Activated CD8-positive, alpha-beta memory T cell treated with anti-CD3 and anti-CD28 coated beads, Interleukin-2, amount 50 U/mL, for 1 hour (primary cell): ENCODE data around the gene SNCG.
"Not testable (repeated sequence)": the region's sequence is repeated elsewhere in the genome, so short reads cannot be mapped to it uniquely, and the experiment has no call there.

ENCODE experiments used
- DNase-seq: peaks from one replicate; pipeline ENCODE4 v3.0.0-alpha.2; 2020; ENCODE audit errors: extremely low read depth

Gene SNCG

DNA sequence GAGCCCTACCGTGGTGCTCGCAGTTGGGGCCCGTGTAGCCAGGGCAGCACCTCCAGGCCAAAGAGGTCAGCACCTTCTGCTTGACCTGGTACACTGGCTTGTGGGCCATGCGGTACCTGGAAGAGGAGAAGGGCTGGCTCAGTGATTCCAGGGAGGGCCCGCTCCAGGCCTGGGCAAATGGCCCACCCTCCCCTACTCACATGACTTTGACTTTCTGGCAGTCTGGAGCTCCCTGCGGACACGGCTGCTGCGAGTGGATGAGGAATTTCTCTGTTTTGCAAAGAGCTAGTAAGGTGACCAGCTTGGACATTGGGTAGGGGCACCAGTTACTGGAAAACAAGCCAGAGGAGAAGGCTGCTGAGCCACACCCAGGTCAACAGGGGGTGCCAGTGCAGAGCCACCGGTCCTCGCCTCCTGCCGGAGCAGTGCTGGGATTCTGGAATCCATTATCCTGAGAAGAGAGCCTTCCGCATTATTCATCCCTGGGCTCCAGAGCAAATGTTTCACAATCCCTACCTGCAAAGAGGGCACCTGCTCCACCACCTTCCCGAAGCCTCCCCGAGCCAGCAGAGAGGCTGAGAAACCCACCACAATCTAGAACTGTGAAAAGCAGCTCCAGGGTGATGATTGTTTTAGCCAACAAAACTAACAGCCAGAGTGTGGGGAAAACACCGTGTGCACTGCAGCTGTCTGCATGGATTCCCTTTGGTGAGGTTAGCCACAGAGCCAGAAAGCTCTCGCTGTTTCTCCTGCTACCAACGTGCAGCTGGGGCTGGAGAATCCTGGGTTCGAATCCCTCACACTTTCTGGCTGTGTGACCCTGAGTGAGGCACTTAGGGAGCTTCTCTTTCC is 12.8 kb upstream of the SNCG start:
- DNase-seq = no peak

- DNase-seq = no peak
These were observed 11.9 kb upstream of the SNCG start for GRCh38 chr10:86946213-86947155.

DNA sequence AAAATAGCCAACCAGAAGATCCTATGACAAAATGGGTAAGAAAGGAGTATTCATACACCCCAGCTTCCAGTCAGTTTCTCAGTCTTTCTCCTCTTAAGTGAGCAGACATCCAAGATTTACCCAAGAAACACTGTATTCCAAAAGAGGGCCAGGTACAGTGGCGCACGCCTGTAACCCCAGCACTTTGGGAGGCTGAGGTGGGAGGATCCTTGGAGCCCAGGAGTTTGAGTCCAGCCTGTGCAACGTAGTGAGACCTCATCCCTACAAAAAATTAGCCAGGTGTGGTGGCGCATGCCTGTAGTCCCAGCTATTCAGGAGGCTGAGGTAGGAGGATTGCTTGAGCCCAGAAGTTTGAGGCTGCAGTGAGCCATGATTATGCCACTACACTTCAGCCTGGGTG is 10.6 kb upstream of the SNCG start:
- not testable (repeated sequence) for DNase-seq

GRCh38 chr10:86950349-86950748 is 8.1 kb upstream of the SNCG start:
- no peak for DNase-seq

DNA sequence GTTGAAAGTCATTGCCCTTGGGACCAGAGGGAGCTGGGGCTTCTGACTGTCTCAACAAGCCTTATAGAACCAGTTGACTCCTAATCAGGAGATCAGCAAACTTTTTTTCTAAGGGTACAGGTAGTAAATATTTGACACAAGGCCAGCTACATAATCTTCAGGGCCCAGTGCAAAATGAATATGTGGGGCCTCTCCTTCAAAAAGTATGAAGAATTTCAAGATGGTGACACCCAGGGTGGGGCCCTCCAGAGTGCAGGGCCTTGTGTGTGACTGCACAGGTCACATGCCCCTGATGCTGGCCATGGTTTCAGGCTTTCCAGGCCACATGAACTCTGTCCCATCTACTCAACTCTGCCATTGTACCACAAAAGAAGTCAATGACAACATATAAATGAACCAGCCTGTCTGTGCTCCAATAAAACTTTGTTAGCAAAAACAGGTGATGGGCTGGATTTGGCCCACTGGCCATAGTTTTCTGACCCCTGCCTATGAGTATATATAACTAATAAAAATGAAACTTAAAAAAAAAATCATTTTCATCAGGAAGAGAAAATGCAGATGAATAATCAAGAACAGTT is 7.1 kb upstream of the SNCG start:
- no peak for DNase-seq

GRCh38 chr10:86952106-86952505 is 6.3 kb upstream of the SNCG start:
- no peak for DNase-seq

GRCh38 chr10:86952697-86953096 is 5.7 kb upstream of the SNCG start:
- DNase-seq = not testable (repeated sequence)

DNA sequence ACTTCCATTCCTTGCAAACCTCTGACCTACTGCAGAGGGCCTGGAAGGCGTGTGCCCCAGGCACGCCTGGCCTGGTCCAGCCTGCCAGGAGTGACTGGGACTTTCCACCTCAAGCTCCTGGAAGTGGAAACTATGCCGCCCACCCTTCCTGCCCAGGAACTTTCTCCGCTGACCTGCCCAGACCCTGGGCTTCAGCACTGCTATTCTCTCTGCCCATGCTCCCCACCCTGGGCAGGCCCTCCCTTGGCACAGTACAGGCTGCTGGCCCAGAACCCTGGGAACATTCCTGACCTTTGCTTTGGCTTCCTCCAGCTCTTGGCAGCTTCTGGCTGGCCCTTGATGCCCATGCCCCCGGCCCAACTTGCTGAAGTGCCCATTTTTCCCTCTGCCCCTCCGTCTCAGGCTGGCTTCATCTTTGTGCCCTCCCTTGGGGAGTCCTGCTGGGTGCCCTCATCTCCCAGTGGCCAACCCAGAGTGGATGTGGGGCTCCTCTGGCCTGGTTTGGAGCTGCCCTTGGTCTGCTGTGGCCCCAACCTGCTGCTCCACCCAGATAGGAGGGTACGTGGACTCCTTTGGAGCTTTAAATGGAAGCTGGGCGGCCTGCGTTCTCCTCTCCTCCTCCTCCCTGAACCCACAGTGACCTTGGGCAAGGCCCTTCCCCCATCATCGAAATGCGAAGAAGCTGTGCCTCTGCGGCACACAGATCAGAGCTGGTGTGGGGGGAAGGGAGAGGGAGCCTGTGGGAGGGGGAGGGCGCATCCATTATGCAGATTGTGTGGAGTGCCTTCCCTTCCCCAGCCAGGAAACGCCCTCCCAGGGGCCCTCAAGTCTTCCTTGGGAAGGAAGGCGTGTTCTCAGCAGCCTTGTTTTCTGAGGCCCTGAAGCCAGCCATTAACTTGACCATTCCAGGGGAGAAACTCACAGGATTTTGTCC is 4.4 kb upstream of the SNCG start:
- DNase-seq = no peak

DNA sequence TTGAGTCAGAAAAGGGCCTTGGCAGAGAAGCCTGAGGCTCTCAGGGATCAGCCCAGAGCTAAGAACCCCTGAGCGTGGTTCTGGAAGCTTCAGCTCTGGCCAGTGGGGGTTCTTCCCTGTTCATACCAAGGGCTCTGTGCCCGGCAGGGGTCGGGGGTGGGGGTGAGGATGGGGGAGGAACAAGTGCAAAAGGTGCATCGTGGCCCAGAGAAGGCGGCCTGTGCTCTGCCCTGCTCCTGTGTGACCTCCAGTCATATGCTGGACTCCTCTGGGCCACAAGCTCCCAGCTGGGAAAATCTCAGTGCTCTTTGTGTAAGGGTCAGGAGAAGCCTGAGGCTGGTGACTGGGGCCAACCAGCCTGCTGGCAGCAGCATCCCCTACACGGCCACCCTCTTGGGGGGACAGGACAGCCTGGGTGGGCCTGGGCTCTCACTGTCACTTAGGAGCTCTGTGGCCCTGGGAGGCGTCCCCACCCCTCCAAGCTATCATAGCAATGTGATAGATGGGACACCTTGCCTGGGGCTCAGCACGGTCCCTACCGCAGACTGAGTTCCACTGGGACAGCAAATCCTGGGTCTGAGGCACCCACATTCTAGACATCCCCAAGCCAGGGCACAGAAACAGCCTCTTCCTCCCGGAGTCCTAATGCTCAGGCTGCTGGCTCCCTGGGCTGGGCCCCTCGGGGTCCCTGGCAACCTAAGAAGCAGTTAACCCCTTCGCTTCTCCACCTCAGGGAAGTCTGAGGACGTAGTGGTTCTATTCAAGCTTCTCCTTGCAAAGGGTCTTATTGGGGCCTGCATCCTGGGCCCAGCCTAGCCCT is 3.5 kb upstream of the SNCG start:
- no peak for DNase-seq

DNA sequence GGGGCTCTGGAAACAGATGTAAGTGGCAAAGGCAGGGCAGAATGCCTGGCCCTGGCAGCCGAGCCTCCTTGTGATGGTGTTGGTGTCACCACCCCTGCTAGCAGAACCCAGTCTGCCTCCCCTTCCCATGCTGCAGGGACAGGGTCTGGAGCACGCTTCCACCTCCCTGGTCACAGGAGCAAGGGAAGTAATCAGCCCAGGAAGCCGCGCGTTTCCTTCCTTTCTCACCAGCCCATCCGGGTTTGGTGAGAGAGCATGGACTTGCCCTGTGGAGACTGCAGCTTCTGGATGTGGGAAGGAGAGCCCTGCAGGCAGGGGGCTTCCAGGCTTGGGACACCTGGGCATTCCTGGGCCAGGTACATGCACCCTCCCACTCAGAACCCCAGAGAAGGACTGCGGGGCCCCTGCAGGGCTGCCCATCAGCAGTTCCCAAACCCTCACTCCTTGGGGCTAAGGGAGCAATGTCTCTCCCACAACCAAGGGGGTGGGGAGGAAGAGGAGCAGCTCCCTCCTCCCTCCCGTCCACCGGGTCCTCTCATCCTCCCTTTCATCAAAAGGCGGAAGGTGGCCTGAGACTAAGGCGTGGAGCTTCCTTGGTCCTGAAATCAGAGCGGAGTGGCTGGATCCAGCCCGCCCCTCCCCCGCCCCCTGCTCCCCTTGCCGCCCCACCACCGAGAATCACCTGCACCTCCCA is 2.8 kb upstream of the SNCG start:
- no peak for DNase-seq

- no peak for DNase-seq
These were observed 2.1 kb upstream of the SNCG start for GRCh38 chr10:86956195-86956847.

DNA sequence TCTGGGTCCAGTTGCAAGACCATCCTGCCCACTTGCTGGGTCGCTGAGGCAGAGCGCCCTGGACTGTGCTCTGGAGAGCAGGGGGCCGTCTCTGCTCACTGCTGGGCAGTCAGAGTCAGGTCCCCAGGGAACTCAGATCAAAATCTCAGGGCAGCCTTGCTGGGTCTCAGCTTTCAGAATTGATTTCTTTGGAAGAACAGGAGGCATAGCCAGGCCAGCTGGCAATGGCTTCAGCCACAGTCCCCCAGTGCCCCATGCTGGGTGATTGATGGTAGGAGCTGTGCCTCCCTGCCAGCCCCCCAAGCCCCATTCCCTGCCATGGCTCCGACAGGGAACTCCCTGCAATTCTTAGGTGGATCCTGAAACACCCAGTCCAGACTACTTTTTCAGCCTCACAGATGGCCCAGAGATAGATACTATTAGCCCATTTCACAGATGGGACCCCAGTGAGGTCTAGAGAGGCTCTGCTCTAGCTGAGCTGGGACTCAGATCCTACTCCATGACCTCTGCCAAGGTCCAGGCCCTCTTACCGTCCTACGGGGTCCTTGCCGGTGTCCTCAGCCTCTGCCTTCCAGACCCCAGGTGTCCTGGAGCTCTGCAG is 1.5 kb upstream of the SNCG start:
- no peak for DNase-seq

GRCh38 chr10:86957471-86958115 is 806 bp upstream of the SNCG start, which contains the start of gene MMRN2:
Gene MMRN2 (minus strand): TSS chr10:86957615. CDS start chr10:86957541, 74 bp downstream.
- DNase-seq = no peak

DNA sequence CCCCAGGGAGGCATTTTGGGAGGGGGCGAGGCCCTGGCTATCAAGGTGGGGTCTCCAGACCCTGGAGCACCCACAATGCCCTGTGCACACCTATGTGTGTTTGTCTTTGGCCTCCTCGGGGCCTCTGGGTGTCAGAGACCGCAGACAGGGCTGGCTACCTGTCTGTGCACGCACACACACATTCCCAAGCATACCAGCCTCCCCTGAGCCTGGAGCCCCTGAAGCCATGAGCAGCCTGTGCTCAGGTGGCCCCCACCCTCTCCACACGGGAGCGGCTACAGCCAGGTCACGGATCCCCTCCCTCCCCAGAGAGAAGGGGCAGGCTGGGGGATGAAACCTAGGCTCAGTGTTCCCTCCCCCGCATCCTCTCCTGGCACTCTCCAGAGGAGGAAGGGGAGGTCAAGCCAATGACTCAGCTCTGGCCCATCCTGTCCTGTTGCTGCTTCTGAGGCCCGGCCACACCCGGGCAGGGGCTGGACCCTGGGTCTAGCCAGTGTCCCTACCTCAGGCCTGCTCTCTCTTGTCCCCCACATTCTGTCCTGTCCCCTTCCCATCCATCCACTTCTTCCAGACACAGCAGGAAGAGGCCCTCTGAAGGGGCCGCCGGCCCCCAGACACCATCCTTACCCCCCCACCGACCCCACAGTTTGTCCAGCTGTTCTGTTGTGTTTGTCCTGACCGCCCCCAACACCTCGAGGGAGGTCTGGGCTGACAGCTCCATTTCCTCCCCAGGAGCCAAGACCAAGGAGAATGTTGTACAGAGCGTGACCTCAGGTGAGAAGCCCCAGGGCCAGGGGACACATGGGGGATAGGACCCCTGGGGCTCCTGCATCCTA is 720 bp downstream of the SNCG start:
- no peak for DNase-seq

DNA sequence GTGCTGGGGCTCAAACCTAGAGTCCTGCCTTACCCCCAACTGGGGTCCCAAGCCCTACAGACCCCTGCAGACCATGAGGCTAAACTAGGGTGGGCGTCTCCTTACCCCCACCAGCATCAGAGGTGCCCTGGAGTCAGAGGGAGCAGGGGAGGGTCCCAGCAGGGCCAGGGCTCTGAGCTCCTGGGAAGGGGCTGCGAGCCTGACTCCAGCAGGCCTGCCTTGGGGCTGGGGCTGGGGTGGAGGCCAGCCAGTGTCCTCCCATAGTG is 1.3 kb downstream of the SNCG start:
- no peak for DNase-seq

GRCh38 chr10:86960003-86960862 is 1.8 kb downstream of the SNCG start:
- DNase-seq = no peak
